HG02840 (cell line): ENCODE data around the gene UBAP2L.
"Not testable (repeated sequence)": the region's sequence is repeated elsewhere in the genome, so short reads cannot be mapped to it uniquely, and the experiment has no call there.

ENCODE experiments used
- ATAC-seq: cut with Tn5 transposase; IDR thresholded peaks from one replicate; pipeline ENCODE4 v1.9.1; 2021; ENCODE audit warnings: mild to moderate bottlenecking, moderate library complexity, moderate number of reproducible peaks; ENCODE audit not compliant: unreplicated experiment, low FRiP score

Gene UBAP2L

DNA sequence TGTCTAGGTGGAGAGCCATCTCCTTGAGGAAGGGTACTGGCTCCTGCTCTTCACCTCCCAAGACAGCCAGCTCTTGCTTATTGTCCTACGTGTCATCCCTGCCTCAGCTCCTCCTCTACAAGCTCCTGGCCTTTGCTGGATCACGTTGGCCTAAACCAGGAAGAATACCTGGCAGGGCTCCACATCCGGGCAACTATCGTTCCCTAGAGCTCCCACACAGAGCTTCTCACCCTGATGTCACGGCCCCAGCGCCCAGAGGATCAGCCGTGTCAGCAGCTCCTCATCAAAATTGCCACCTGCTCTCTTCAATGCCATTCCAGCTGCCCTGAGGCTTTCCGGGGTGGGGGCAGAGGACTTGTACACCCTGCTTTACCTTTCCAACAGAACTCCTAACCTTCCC lies 26.9 kb upstream of the UBAP2L start:
- no peak for ATAC-seq

DNA sequence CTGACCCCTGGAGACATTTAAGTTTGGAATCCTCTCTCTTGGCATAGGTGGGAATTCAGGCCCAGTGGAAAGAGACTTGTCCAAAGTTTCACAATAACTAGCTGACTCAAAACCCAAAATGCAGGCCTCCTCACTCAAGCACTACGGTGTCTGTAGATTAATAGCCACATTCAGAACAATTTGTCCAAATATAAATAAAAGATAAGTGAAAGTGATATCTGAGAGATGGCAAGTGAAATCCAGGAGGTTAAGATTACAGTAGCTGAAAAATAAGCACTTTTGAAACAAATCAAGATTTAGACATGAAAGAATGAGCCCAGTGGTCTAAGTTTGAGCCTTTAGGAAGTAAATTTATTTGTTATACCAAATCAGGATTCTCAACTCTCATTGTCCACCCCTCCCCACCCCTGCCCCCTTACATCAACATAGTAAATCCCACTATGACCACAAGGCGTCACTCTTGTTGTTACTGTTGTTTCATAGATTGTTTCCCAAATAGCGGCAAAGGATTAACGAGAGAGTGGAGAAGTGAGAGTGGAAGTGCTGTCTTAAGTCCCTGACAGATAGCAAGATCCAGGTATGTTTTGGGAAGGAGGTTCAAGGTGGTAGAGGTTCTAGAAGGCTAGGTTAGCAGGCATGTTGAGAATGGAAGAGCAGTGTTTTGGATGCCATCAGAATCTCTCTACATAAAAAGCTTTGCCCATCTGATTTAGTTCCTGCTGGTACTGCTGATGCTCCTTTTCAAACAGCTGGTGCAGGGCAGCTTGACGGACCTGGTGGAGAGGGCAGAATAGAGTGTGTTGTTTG lies 21.8 kb upstream of the UBAP2L start:
- ATAC-seq: no peak

DNA sequence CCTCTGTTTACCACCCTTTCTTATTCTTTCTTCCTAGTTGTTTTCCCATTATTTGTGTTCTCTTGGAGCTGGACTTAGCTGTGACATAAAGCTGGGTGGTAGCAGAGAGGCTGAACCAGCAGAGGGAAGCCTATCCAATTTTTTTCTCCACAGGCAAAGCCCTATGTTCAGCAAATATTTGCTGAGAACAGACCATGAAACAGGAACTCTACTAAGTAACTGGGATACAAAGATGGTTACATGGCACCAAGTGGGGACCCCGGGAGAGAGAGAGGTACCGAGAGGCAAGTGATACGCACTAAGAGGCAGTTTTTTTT lies 21.2 kb upstream of the UBAP2L start:
- no peak for ATAC-seq

DNA sequence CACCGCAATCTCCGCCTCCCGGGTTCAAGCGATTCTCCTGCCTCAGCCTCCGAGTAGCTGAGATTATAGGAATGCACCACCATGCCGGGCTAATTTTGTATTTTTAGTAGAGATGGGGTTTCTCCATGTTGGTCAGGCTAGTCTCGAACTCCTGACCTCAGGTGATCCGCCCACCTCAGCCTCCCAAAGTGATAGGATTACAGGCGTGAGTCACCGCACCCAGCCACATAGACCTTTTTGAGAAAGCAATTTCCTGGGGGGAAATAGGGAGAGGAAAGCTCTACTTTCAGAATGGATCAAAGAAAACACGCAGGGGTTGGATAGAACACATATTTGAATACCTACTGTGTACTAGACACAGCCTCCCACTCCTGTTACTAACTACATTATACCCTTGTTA lies 15.0 kb upstream of the UBAP2L start:
- not testable (repeated sequence) for ATAC-seq

DNA sequence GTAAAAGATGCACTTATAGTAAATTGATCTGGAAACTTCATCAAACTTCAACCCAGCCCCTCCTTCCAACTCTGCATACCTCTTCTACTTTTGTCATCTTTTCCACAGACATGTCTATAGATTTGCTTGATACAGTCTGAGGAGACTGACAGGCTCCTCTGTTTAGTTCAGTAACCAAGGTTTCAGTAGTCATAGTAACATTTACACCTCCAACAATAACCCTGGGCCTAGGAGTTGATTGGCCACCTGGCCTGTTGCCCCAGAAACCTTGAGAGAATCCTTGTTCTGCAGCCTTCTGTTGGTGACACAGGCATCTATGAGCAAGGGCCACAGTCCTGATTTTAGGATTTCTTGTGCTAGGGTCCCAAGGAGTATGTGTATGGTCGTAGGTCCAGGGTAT lies 14.6 kb upstream of the UBAP2L start, which contains the start of gene CFAP141:
Gene CFAP141 (minus strand): TSS at position 138 of the 400 bp plus-strand sequence. CDS start 26 bp downstream, at position 112.
- no peak for ATAC-seq

DNA sequence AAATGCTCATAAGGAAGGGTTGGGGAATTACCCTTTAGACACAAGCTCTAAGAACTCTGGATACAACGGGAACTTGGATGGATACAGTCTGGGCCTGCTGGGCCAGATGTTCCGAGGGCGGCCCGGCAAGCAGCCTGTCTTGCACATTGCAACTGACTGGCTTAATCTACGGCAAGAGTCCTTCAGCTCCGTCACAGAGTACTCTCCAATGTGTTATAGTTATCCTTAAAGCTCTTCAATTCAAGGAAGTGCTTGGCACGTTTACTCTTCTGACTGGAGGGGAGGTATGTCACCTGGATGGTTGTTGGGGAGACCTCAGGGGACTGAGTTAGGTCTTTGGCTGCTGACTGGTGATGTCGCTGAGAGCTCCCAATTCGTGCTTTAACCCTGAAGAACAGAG lies 13.5 kb upstream of the UBAP2L start:
- no peak for ATAC-seq

DNA sequence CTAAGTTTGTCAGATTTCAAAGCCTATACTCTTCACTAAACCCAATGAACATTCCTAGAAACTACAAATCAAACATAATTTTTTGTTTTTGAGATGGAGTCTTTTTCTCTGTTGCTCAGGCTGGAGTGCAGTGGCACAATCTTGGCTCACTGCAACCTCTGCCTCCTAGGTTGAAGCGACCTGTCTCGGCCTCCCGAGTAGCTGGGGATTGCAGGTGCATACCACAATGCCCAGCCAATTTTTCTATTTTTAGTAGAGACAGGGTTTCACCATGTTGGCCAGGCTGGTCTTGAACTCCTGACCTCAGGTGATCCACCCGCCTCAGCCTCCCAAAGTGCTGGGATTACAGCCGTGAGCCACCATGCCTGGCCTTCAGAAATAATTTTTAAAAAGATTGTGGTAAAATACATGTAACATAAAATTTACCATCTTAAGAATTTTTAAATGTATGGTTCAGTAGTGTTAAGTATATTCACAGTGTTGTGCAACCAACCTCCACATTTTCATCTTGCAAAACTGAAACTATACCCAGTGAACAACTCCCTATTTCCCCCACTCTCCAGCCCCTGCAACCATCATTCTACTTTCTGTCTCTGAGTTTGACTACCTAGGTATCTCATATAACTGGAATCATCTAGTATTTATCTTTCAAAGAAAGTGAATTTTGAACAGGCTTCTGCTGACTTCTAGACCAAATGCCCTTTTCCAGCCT lies 11.9 kb upstream of the UBAP2L start:
- no peak for ATAC-seq

DNA sequence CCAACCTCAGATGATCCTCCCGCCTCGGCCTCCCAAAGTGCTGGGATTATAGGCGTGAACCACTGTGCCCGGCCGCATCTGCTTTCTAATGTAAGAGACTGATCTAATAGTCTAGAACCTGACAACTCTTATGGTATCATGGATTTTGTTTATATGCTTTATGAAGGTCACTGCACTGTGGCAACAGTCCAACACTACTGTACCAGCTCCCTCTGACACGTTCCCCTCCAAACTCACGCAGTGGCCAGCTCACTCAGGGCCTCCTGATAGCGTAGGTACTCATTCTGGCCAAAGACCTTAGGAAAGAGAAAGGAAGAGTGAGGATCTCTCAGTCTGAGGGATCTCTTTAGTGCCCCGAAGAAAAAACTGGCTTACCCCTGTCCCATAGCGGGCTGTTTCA lies 8.7 kb upstream of the UBAP2L start:
- ATAC-seq: no peak

DNA sequence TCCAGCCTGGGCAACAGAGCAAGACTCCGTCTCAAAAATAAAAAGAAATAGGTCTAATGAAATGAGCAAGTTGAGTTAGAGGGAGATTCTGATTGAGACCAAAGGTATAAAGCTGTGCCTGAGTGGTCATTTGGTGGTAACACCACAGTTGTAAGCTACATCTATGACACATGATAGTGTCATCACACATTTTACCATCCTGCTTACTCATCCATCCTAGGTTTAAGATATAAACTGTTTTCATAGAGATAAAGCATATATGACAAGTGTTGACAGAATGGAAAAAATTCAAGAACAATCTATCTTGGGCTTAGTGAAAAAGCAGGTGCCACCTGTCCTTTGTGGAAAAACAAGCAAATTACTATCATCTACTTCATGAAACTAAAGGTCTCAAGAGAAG lies 7.5 kb upstream of the UBAP2L start:
- ATAC-seq: no peak

DNA sequence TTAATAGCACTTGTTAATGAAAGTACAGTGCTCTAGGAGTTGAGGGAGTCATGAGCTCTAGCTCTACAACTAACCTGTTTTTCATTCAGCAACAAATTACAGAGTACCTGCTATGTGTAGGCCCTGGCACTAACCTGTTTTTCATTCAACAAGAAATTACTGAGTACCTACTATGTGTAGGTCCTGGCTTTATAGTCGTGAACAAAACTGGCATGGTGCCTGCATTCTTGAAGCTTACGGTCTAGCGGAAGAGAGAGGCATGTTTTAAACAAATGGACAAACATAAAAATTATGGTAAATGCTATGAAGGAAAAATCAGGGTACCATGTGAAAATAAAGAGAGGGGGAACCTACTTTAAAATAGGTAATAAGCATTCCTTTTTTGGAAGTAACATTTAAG lies 2.2 kb upstream of the UBAP2L start:
- no peak for ATAC-seq

DNA sequence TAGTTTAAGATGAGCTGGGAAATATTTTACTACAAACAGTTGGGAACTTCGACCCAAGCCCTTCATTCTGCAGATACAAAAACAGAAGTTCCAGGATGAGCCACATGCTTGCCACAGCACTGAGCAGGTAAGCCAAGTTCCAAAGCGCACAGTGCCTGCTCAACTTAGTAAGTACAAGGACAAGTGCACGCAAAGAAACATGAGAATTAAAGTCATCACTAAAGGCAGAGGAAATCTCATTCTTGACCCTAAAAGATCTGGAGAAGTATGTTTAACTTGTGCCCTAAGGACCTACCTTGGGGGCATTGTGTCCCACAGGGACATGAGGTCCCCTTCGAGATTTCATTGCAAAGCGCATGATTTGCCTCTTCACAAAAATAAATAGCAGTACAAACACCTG lies 1.2 kb upstream of the UBAP2L start:
- no peak for ATAC-seq

DNA sequence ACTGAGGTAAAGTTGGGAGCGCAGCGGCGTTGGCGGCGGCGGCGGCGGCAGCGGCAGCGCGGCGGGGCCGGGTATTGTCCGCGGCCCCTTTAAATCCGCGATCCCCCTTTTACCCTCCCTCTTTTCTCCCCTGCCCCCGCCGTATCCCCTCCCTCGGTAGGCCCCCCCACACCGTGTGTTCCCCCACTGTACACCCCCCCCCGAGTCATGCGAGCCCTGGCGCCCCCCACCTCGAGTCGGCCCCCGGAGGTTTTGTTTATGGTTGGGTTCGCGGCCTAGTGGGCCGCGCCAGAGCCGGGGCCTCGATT lies 169 bp downstream of the UBAP2L start:
- peak; percentile 16 for ATAC-seq

DNA sequence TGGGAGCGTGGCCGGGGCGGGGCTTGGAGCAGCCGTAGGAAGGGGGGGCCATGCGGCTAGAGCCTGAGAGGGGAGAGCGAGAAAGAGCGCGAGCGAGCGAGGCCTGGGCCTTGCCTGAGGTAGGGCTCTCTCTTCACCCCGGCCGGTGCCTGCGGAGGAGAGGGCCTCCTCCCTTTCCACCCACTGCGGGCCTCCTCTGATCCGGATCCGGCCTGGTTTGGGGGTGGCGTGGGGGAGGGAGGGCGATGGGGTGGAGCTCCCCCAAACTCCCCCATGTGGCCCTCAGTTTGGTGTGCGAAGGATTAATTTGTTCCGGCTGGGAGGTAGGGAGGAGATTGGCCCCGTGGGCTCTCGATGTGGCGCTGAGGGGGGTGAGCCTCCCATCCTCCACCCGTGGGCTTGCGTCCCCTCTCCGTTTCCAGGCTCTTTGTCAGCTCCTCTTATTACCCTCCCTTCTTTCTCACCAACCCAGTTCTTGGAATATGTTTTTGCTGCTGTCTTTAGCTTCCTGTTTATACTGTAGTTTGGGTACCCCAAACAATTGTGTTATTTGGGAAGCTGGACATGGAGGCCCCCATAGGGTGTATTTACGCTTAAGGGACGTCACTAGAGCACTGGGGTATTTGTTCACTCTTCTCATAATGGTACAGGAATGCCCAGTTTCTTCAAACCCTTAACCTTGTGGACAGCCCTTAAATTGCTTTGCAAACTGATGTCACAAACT lies 685 bp downstream of the UBAP2L start:
- peak; percentile 7 for ATAC-seq

DNA sequence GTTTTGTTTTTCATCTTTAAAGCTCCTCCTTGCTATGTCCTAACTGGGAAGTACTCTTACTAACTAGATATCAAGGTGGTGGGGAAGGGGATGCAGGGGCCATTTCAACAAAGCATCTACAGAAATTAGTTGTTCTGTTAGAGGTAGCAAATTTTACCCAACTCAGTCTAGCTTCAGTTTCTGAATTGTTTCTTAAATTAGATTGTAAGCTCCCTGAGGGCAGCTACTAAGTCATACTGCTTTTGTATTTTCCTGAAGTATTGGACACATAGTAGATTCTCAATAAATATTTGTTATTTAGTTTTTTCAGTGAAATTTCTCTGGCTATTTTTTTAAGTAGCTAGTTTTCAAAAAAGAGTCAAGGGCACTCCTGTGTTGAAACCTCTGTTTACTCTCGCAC lies 1.8 kb downstream of the UBAP2L start:
- no peak for ATAC-seq

DNA sequence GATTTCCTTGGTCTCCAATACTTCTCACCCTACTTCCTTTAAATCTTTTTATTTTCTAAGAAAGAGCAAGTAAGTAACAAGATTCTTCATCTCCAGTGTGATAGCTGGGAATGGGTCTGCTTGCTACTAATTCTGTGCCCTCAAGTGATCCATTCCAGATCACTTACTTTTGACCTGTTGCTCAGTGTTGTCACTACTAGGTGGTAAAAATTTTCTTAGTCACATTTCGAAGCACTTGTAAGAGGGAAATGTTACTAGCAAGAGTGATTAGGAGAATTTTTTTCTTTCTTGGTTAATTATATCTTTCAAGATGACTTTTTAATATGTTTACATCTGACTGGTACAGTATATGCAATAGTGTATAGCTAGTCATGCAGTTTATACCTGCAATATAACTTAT lies 2.2 kb downstream of the UBAP2L start:
- ATAC-seq: no peak

DNA sequence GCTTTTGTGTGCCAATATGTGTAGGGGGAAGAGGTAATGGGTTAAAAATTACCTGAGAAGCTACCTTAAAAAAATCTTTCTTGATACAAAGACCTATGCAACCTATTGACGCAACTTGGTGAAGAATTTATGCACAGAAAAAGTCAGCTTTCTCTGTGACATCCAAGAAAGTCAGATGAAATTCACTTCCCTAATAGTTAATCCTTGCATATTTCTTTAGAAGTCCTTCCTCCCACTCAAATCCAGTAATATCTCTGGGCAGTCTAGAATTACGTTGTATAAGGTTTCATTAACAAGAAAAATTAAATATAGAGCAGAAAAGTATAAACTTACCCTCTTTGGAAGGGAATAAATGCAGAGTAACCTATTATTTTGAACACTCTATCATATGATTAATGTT lies 2.9 kb downstream of the UBAP2L start:
- ATAC-seq: no peak

DNA sequence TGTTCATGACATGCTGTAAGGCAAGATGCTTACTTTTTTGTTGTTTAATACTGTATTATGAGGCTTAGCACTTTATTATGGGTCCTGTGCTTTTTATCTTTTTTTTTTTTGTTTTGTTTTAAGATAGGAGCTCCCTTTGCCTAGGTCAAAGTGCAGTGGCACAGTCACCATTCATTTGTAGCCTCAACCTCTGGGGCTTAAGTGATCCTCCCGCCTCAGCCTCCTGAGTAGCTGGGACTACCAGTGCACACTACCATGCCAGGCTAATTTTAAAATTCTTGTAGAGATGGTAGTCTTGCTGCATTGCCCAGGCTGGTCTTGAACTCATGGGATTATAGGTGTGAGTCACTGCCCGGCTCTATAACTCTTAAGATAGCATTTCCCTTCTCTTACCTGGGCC lies 4.6 kb downstream of the UBAP2L start:
- no peak for ATAC-seq

DNA sequence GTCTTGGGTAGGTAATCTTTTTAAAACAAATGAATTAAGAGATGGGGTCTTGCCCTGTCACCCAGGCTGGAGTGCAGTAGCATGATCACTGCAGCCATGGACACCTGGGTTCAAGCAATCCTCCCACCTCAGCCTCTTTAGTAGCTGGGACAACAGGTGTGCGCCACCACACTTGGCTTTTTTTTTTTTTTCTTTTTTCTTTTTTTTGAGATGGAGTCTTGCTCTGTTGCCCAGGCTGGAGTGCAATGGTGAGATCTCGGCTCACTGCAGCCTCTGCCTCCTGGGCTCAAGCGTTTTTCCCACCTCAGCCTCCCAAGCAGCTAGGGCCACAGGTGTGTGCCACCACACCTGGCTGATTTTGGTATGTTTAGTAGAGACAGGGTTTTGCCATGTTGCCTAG lies 10.4 kb downstream of the UBAP2L start:
- ATAC-seq: not testable (repeated sequence)

DNA sequence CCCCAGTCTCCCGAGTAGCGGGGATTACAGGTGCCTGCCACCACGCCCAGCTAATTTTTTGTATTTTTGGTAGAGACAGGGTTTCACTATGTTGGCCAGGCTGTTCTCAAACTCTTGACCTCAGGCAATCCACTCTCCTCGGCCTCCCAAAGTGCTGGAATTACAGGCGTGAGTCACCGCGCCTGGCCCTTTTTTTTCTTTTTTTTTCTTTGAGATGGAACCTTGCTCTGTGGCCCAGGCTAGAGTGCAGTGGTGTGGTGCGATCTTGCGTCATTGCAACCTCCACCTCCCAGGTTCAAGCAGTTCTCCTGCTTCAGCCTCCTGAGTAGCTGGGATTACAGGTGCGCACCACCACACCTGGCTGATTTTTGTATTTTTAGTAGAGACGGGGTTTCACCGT lies 12.4 kb downstream of the UBAP2L start:
- ATAC-seq: not testable (repeated sequence)

DNA sequence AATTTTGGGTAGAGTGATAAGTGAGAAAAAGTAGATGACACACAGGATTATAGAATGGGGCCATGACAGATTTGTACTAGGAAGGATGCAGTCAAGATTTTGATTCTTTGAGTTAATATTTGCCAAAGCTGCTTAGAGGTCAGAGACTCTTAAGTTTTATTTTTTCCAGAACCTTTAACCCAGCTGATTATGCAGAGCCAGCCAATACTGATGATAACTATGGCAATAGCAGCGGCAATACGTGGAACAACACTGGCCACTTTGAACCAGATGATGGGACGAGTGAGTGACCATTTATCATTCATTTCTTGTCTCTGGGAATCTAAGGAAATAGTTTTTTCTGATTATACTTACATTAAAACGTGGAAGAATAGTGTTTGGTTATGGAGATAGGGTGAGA lies 16.1 kb downstream of the UBAP2L start:
- ATAC-seq: no peak

DNA sequence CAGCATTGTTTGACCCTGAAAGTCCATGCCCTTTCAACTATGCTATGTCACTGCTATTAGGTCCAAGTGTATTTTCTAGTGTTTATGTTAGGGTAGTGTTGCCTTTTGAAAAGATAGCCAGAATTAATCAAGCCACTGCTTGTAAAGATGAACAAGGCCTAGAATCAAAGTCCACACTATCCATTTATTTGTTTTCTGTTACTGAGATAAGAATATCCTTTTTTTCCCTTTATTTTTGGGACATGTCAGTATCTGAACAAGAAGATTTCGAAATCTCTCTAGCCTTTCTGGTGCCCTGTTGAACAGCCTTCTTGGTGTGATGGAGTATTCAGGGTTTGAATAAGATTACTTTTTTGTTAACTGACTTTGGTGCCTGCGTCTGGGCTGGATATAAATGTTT lies 16.7 kb downstream of the UBAP2L start:
- ATAC-seq: no peak
